ENCODE results near the gene LHFPL6. TPM values are rescaled to one million over a fixed set of nuclear protein-coding genes. Genes with fewer than 3 reads are reported as not detected.

Gene LHFPL6
- total RNA-seq, 3 donors from 2014 or later = 4.9 to 26.1 (median 8.3) TPM

DNA sequence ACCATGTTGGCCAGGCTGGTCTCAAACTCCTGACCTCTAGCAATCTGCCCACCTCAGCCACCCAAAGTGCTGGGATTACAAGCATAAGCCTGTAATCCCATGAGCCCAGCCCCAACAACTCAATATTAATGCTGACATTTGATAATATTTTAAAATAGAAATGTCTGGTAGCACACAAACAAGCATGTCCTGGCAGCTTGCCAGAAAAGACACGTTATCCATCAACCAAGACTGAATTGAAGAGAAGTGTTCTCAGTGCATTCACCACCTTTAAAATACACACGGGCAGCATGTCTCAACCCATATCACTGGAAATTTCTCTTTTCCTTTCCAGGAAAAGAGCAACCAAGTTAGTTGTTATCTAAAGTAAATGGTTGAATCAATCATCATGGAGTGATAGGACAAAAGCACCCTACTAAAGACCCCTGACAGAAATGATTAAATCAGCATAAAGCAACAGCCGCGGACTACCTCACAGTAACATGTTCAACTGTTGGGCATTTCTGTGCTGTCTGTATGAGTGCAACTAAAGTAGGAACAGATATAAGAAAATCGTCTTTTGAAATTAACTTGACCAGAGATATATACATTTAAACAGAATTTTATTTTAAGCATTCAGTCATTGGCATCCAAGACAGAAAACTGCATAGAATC, 25.0 kb downstream of the LHFPL6 start:
- Histone ChIP-seq H3K36me3 (ENCODE audit: low read depth) (no peaks in the 10 kb centered on the region), H3K4me3 (no peak overlapping the region), H3K9me3 (no peaks in the 10 kb centered on the region), H3K4me1 (ENCODE audit: low read depth) (no peaks in the 10 kb centered on the region)
- ATAC-seq = no peak
- TF ChIP-seq, protein P1, sequence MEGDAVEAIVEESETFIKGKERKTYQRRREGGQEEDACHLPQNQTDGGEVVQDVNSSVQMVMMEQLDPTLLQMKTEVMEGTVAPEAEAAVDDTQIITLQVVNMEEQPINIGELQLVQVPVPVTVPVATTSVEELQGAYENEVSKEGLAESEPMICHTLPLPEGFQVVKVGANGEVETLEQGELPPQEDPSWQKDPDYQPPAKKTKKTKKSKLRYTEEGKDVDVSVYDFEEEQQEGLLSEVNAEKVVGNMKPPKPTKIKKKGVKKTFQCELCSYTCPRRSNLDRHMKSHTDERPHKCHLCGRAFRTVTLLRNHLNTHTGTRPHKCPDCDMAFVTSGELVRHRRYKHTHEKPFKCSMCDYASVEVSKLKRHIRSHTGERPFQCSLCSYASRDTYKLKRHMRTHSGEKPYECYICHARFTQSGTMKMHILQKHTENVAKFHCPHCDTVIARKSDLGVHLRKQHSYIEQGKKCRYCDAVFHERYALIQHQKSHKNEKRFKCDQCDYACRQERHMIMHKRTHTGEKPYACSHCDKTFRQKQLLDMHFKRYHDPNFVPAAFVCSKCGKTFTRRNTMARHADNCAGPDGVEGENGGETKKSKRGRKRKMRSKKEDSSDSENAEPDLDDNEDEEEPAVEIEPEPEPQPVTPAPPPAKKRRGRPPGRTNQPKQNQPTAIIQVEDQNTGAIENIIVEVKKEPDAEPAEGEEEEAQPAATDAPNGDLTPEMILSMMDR (IDR thresholded peaks at IDR 0.05) = no peak
- no peak for DNase-seq
- intact Hi-C loops (cut with DNase I, micrococcal nuclease) = no loop called here

DNA sequence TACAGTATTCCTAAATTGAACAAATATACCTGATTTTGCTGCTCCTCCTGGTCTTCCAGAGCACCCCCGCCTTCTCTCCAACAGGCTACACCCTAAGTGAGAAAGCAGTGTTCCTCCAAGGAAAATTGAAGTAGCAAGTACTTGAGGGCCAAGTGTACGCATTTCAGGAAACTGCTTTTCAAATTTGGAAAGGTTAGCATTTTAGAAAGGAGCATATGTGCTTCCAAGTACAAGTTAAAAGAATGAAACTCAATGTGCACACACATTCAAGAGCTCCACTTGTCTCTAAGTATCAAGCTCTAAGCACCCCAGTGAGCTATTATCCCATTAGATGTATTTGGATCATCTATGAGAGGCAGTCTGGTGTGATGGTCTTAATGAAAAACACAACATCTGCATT, 25.8 kb downstream of the LHFPL6 start:
- TF ChIP-seq, protein P1 (IDR thresholded peaks at IDR 0.05) = no peak
- no peak for ATAC-seq
- no peak for DNase-seq
- Histone ChIP-seq H3K4me3 (no peak overlapping the region), H3K4me1 (ENCODE audit: low read depth) (no peaks in the 10 kb centered on the region), H3K9me3 (no peaks in the 10 kb centered on the region), H3K36me3 (ENCODE audit: low read depth) (no peaks in the 10 kb centered on the region)
- intact Hi-C loops (cut with DNase I, micrococcal nuclease) = no loop called here

DNA sequence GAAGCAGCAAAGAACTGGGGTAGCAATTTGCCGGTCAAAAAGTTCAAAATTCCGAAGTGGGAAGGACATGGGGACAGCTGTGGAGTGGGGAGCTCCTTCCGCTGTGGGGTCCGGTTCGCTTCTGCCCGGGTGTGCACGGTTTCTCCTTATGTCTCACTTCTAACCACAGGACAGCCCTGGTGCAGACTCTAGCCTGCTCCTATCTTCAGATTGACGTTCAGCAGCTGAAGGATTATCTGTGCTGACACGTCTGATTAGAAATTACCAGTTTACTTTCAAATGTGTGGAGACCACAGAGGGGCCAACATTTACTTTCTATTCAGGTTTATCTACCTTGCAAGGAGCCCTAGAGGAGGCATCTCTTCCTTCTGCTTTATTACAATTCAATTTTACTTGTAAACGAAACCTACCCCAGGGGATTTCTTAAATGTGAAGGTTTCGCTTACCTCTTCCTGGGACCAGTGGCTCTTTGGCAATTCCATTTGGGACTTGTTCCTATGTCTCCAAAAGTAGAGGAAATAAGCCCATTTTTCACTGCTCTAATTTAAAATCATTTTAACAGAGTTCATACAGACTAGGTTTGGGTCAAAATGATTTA, 27.3 kb downstream of the LHFPL6 start:
- no peaks in the 10 kb centered on the region for H3K4me1 ChIP-seq (ENCODE audit: low read depth)
- H3K36me3 ChIP-seq (ENCODE audit: low read depth) = no peaks in the 10 kb centered on the region
- DNase-seq (no peak), ATAC-seq (no peak)
- no peak overlapping the region for H3K4me3 ChIP-seq
- H3K9me3 ChIP-seq = no peaks in the 10 kb centered on the region
- TF ChIP-seq, protein P1 (IDR thresholded peaks at IDR 0.05) = no peak
- intact Hi-C loops (cut with DNase I, micrococcal nuclease) = no loop called here

DNA sequence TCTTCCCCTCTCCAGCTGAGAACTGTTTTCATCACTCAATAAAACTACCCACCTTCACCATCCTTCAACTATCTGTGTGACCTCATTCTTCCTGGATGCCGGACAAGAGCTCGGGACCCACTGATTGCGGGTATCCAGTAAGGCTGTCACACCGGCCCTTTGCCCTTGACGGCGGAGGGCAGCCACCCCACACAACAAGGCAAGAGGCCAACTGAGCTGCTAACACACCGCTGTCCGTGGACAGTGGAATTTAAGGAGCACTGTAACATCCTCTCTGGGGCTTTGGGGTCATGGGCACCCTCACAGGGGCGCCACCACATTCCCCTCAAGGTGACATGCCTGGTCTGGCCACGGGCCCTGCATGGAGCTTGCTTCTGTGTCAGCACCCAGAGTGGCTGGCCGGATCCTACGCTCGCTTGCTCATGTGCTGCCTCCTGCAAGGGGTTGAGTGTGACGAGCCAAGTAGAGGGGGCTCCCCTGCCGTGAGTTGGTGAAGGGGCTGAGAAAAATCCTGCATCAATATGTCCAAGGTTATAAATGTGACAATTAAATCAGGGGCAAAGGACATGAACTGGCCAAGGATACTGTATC, 31.4 kb downstream of the LHFPL6 start:
- Histone ChIP-seq H3K9me3 (no peaks in the 10 kb centered on the region), H3K4me3 (no peak overlapping the region), H3K36me3 (ENCODE audit: low read depth) (no peaks in the 10 kb centered on the region), H3K4me1 (ENCODE audit: low read depth) (no peaks in the 10 kb centered on the region)
- intact Hi-C loops (cut with DNase I, micrococcal nuclease) = no loop called here
- ATAC-seq (no peak), DNase-seq (no peak)
- TF ChIP-seq, protein P1 (IDR thresholded peaks at IDR 0.05) = no peak

DNA sequence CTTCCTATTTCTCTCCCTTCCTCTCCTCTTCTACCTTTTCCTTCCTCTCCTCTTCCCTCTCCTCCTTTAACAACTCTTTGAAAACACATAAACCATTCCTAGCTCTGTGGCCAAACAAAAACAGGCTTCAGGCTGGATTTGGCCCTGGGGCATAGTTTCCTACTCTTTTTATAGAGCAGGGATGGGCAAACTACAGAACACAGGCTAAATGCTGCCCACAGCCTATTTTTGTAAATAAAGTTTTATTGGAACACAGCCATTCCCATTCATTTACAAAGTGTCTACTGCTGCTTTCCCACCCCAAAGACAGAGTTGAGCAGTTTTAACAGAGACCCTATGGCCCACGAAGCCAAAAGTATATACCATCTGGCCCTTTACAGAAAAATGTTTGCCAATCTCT, 35.4 kb downstream of the LHFPL6 start:
- DNase-seq = no peak
- H3K9me3 ChIP-seq = no peaks in the 10 kb centered on the region
- no peak overlapping the region for H3K4me3 ChIP-seq
- no peak for ATAC-seq
- TF ChIP-seq, protein P1 (IDR thresholded peaks at IDR 0.05) = no peak
- H3K4me1 ChIP-seq (ENCODE audit: low read depth) = no peaks in the 10 kb centered on the region
- no peaks in the 10 kb centered on the region for H3K36me3 ChIP-seq (ENCODE audit: low read depth)
- intact Hi-C loops (cut with DNase I, micrococcal nuclease) = no loop called here
